Endothelial cell of umbilical vein (primary cell): Measurements from ENCODE around the gene KLF5. TPM values are rescaled to one million over a fixed set of nuclear protein-coding genes. Genes with fewer than 3 reads are reported as not detected.
"Not testable (repeated sequence)": the region's sequence is repeated elsewhere in the genome, so short reads cannot be mapped to it uniquely, and the experiment has no call there.

Source experiments
- BruUV-seq: library from RNA; stranded (reverse); fragments of 400-500 nt; replicated peaks from 2 replicates; lab custom pipeline; 2021; lab: Mats Ljungman, UMichigan
- CTCF ChIA-PET: fragments of 300-600, 350-600 bp; sonication (Branson Sonifier 250); formaldehyde crosslinking; loops from one replicate; lab custom pipeline; 2021; ENCODE audit warnings: antibody characterized with exemption, inconsistent platforms; lab: Charles Lee
- POLR2A ChIA-PET: fragments of 300-600, 350-600 bp; sonication (Branson Sonifier 250); formaldehyde crosslinking; loops from one replicate; lab custom pipeline; 2021; ENCODE audit warnings: antibody characterized with exemption, inconsistent platforms; lab: Charles Lee
- DNase-seq: peaks from one replicate; pipeline ENCODE4 v3.0.0-alpha.2; 2011; ENCODE audit warnings: low read depth, low spot score
- FAIRE-seq: peaks from 2 replicates; lab custom pipeline; 2011; peaks lifted over from hg19 to GRCh38; lab: Jason Lieb, UNC
- H2AFZ ChIP-seq: 2 replicates; pipeline ENCODE4 v1.6.0; 2012; ENCODE audit warnings: low read depth, low read length, control low read depth, inconsistent platforms
- H3K27ac ChIP-seq: 2 replicates; pipeline ENCODE4 v1.5.1; 2011; ENCODE audit warnings: low read depth, mild to moderate bottlenecking, control low read depth, low read length, moderate library complexity; ENCODE audit not compliant: insufficient read depth
- H3K27me3 ChIP-seq, 2 experiments: 2 replicates each; pipeline versions ENCODE4 v1.6.0 to v1.6.1; 2011; ENCODE audit warnings: low read length in 2 of 2, mixed read lengths in 1 of 2; ENCODE audit not compliant: control insufficient read depth in 2 of 2, insufficient read depth in 2 of 2
- H3K36me3 ChIP-seq, 2 experiments: 2 replicates in 1 of 2; 3 replicates in 1 of 2; pipeline ENCODE4 v1.5.1; 2011; ENCODE audit warnings: low read length in 2 of 2, mild to moderate bottlenecking in 1 of 2, moderate library complexity in 1 of 2; ENCODE audit not compliant: control insufficient read depth in 2 of 2, insufficient read depth in 2 of 2; ENCODE audit errors: extremely low read depth in 1 of 2
- H3K4me1 ChIP-seq: 3 replicates; pipeline ENCODE4 v1.5.1; 2011; ENCODE audit warnings: mild to moderate bottlenecking, low read length; ENCODE audit not compliant: control insufficient read depth, insufficient read depth; ENCODE audit errors: extremely low read depth
- H3K4me2 ChIP-seq: 2 replicates; pipeline ENCODE4 v1.6.1; 2011; ENCODE audit warnings: low read length, control low read depth, mixed read lengths; ENCODE audit not compliant: insufficient read depth
- H3K4me3 ChIP-seq, 3 experiments: fragments of 200-600 bp in 1 of 3; sonication (generic), shearing (Covaris generic) in 1 of 3; replicated peaks in 1 of 3; 2 replicates each; pipeline ENCODE4 v1.5.1; 2011 to 2016; ENCODE audit warnings: control low read depth in 3 of 3, low read length in 3 of 3, mild to moderate bottlenecking in 2 of 3, inconsistent platforms in 1 of 3, low read depth in 1 of 3, moderate library complexity in 1 of 3; ENCODE audit not compliant: insufficient read depth in 1 of 3
- H3K79me2 ChIP-seq: 2 replicates; pipeline ENCODE4 v1.6.0; 2012; ENCODE audit warnings: low read length, inconsistent platforms; ENCODE audit not compliant: control insufficient read depth, insufficient read depth
- H3K9ac ChIP-seq: replicated peaks from 2 replicates; pipeline ENCODE3; 2011; ENCODE audit warnings: low read length, control low read depth; ENCODE audit not compliant: insufficient read depth; ENCODE audit errors: extremely low read depth
- H3K9me1 ChIP-seq: replicated peaks from 3 replicates; pipeline ENCODE4 v1.6.0; 2011; ENCODE audit warnings: mild to moderate bottlenecking, low read length; ENCODE audit not compliant: control insufficient read depth, insufficient read depth; ENCODE audit errors: extremely low read depth
- H3K9me3 ChIP-seq: replicated peaks from 2 replicates; pipeline ENCODE4 v1.5.1; 2012; ENCODE audit warnings: low read length, inconsistent platforms; ENCODE audit not compliant: control insufficient read depth, insufficient read depth
- H4K20me1 ChIP-seq: replicated peaks from 2 replicates; pipeline ENCODE3; 2011; ENCODE audit warnings: mild to moderate bottlenecking, low read length; ENCODE audit not compliant: control insufficient read depth, insufficient read depth; ENCODE audit errors: extremely low read depth
- EZH2 ChIP-seq: IDR thresholded peaks from 2 replicates; pipeline ENCODE4 v1.6.1; 2012; ENCODE audit warnings: borderline replicate concordance, low read depth, mild to moderate bottlenecking, moderate library complexity, low read length, inconsistent platforms; ENCODE audit not compliant: severe bottlenecking
- GATA2 ChIP-seq: IDR thresholded peaks from 2 replicates; pipeline ENCODE4 v1.7.0; 2011; ENCODE audit warnings: low read depth, mild to moderate bottlenecking, moderate library complexity, mixed read lengths, low read length; ENCODE audit not compliant: insufficient read length, insufficient read depth
- MYC ChIP-seq: IDR thresholded peaks from one replicate; pipeline ENCODE4 v1.6.1; 2011; ENCODE audit warnings: mild to moderate bottlenecking, low read depth, low read length
- POLR2A ChIP-seq: IDR thresholded peaks from 2 replicates; pipeline ENCODE4 v1.6.1; 2012; ENCODE audit warnings: low read depth, mild to moderate bottlenecking, control low read depth, low read length
- POLR2AphosphoS5 ChIP-seq: IDR thresholded peaks from 2 replicates; pipeline ENCODE4 v1.6.1; 2012; ENCODE audit warnings: low read depth, mild to moderate bottlenecking, control low read depth, low read length, moderate library complexity; ENCODE audit not compliant: insufficient read depth
- dilution Hi-C: fragments of 300-500 bp; cut with MboI; formaldehyde crosslinking; loops from one replicate; pipeline ENCODE4 v1.15.0; 2019; ENCODE audit warnings: low sequenced_read_pairs; ENCODE audit not compliant: extremely low pct_ligation_motif_present
- intact Hi-C: fragments of 100-400 bp; cut with micrococcal nuclease; formaldehyde crosslinking; loops from one replicate; pipeline ENCODE4 v1.10.0; 2022
- polyA plus RNA-seq, 4 experiments: library from polyadenylated mRNA; depleted of rRNA in 3 of 4; stranded (reverse) in 3 of 4; unstranded in 1 of 4; fragments of >200 nt; gene quantifications; 2 replicates each; pipeline versions ENCODE4 v1.2.1 to v1.2.3, GENCODE V29; 2011 to 2012; ENCODE audit warnings: missing spikeins in 1 of 4
- total RNA-seq: library from RNA; stranded (reverse); gene quantifications from 2 replicates; pipeline ENCODE4 v1.2.3, GENCODE V29; 2021
- TF ChIP-seq, protein P1 (sequence below), 2 donors: IDR thresholded peaks; 1 replicate in 1 of 2; 2 replicates in 1 of 2; pipeline ENCODE4 v1.5.1; 2011; ENCODE audit warnings: low read length in 2 of 2, mild to moderate bottlenecking in 2 of 2, moderate library complexity in 2 of 2, control low read depth in 1 of 2, inconsistent platforms in 1 of 2, low read depth in 1 of 2; ENCODE audit not compliant: insufficient read depth in 1 of 2; ENCODE audit errors: extremely low read depth in 1 of 2
- TF ChIP-seq, protein P2 (sequence below): IDR thresholded peaks from 2 replicates; pipeline ENCODE4 v1.6.1; 2011; ENCODE audit not compliant: insufficient read depth, insufficient read length

The KLF5 gene
- total and polyA plus RNA-seq, 2 donors (not counting 3 experiments of a cell fraction or from before 2014, with no cell fraction given) = 1.7 to 4.0 TPM

DNA sequence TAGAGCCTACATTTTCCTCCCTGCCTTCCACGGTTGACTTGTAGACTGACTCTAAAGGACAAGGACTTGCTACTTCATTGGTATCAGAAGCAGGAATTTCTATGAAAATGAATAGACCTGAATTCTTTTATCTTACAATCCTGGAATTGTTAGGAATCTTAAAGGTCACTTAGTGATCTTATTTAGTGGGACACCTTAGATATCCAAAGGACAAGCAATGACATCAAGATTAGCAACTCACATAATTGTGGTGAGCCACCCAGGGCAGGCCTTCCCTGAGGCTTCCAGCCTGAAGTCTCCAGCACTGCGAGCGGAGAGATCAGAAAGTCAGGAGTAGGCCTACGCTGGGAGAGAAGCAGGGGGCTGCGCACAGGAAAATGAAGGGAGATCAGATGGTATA, 37.8 kb downstream of the KLF5 start:
- intact Hi-C loops = no loop called here
- Histone ChIP-seq H4K20me1 (no peaks in the 10 kb centered on the region), H2AFZ (no peak overlapping the region), H3K27me3 (no peaks in the 10 kb centered on the region), H3K9me3 (no peaks in the 10 kb centered on the region), H3K36me3 (no peaks in the 10 kb centered on the region), H3K4me2 (no peak overlapping the region), H3K9ac (no peak overlapping the region), H3K9me1 (no peaks in the 10 kb centered on the region), H3K79me2 (no peaks in the 10 kb centered on the region), H3K4me1 (no peaks in the 10 kb centered on the region), H3K4me3 (no peak overlapping the region), H3K27ac (no peak overlapping the region)
- ChIA-PET CTCF (no interaction called here), POLR2A (no interaction called here)
- DNase-seq = no peak
- dilution Hi-C loops = no loop called here
- FAIRE-seq = no peak
- TF ChIP-seq GATA2 (no peak), EZH2 (no peak), POLR2AphosphoS5 (no peak), MYC (no peak), POLR2A (no peak)
- TF ChIP-seq, protein P1, sequence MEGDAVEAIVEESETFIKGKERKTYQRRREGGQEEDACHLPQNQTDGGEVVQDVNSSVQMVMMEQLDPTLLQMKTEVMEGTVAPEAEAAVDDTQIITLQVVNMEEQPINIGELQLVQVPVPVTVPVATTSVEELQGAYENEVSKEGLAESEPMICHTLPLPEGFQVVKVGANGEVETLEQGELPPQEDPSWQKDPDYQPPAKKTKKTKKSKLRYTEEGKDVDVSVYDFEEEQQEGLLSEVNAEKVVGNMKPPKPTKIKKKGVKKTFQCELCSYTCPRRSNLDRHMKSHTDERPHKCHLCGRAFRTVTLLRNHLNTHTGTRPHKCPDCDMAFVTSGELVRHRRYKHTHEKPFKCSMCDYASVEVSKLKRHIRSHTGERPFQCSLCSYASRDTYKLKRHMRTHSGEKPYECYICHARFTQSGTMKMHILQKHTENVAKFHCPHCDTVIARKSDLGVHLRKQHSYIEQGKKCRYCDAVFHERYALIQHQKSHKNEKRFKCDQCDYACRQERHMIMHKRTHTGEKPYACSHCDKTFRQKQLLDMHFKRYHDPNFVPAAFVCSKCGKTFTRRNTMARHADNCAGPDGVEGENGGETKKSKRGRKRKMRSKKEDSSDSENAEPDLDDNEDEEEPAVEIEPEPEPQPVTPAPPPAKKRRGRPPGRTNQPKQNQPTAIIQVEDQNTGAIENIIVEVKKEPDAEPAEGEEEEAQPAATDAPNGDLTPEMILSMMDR (IDR thresholded peaks at IDR 0.05; ENCODE audit: extremely low read depth in 1 of 2, insufficient read depth in 1 of 2, low read depth in 1 of 2, low read length in 2 of 2) = no peak
- TF ChIP-seq, protein P2, sequence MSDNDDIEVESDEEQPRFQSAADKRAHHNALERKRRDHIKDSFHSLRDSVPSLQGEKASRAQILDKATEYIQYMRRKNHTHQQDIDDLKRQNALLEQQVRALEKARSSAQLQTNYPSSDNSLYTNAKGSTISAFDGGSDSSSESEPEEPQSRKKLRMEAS = no peak
- BruUV-seq = no TSS peak

DNA sequence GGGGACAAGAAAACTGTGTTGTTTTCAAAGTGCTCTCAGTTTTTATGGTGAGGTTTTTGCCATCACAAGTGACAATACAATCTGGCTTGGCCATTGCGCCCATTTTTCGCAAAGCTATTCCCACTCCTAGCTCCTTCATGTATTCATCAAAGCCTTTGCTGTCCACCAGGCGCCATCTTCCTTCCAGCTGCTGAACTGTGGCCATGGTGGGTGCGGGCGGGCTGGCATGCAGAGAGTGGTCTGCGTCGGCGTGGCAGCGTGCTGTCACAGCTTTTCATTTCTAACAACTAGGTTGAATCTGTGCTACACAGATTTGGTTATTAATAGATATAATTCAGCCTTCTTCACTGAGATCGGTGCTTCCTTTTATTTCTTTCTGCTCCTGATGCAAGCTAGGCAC, 42.0 kb downstream of the KLF5 start:
- H3K9me1 ChIP-seq, POLR2A ChIA-PET, dilution Hi-C loops, BruUV-seq, H3K4me1 ChIP-seq, H4K20me1 ChIP-seq, intact Hi-C loops, H3K27me3 ChIP-seq, H3K9ac ChIP-seq, H3K4me2 ChIP-seq, H3K36me3 ChIP-seq, FAIRE-seq, H2AFZ ChIP-seq, H3K79me2 ChIP-seq, H3K9me3 ChIP-seq, DNase-seq, H3K27ac ChIP-seq, H3K4me3 ChIP-seq: not testable (repeated sequence)
- CTCF ChIA-PET = interaction anchor here (1.2 kb wide), 1 partner anchor 12 kb away, joined by 4 read pairs; no protein-coding TSS in a partner anchor
